HG02678 (cell line): ENCODE data around the gene MYL6B.
"Not testable (repeated sequence)": the region's sequence is repeated elsewhere in the genome, so short reads cannot be mapped to it uniquely, and the experiment has no call there.

Experiments used
- ATAC-seq: cut with Tn5 transposase; IDR thresholded peaks from one replicate; pipeline ENCODE4 v1.9.1; 2021; ENCODE audit warnings: mild to moderate bottlenecking, moderate library complexity; ENCODE audit not compliant: unreplicated experiment

MYL6B gene

DNA sequence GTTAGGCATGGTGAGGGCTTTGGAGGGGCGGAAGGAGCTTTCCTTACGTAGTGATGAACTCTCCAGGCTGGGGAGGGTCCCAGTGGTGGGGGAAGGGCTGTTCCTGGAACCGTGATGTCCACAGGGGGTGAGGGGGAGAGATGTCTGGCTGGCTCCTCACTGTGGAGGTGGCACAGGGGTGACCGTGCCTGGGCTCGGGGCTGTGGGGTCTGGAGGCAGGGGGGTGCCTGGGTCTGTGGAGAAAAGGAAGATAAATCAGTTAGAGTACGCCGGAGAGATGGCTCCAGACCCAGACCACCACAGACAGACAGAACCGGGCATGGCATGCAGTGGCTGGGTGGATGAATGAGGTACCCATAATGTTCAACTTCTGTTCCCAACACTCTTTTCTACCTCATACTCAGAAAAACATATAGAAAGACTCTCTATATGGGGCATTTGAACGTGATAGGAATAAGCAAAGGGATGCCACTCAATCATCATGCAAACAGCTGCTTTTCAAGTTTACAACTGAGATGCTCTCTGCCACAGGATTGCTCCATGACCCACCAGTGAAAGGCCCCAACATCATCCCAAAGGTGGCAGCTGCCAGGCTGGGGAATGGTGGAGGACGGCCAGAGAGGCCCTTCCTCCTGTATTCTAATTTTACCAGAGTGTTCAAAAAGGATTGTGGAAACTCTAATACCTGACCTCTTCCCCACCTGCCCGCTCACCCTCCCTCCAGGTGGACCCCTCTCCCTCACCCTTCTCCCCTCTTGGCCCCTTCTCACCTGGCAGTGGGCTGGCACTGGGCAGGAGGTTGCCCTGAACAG, 11.4 kb downstream of the MYL6B start:
- ATAC-seq = no peak

DNA sequence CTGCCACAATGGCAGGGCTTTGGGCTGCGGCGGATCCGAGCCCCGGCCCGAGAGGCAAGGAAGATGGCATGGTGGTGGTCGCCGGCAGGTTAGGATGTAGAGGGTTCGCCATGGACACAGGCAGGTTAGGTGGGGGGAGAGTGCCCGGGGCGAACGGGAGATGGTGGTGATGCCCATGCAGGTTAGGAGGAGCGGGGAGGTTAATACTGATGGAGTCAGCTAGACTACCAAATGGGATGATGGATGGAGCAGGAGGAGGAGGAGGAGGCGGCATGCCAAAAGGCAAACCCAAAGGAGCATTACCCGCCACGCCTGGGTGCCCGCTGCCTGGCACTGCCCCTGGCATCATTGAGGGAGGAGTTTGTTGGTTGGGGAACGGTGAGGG, 11.9 kb downstream of the MYL6B start:
- ATAC-seq = no peak

DNA sequence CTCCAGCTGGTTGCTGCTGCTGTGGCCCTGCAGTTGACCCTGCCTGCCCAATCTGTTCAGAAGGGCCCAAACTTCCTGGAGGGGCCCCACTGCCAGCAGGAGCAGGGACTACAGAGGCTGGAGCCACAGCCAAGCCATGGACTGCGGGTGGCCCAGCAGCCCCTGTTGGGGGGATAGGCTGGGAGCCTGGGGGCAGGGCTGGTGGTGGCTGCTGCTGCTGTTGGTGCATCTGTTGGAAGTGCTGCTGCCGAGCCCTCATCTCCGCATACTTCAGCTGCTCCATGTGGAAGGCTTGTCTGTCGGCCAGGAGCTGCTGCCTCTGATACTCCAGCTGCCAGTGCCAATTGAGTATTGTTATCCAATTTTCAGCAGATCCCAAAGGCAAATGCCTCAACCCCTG, 13.0 kb downstream of the MYL6B start:
- ATAC-seq = no peak

DNA sequence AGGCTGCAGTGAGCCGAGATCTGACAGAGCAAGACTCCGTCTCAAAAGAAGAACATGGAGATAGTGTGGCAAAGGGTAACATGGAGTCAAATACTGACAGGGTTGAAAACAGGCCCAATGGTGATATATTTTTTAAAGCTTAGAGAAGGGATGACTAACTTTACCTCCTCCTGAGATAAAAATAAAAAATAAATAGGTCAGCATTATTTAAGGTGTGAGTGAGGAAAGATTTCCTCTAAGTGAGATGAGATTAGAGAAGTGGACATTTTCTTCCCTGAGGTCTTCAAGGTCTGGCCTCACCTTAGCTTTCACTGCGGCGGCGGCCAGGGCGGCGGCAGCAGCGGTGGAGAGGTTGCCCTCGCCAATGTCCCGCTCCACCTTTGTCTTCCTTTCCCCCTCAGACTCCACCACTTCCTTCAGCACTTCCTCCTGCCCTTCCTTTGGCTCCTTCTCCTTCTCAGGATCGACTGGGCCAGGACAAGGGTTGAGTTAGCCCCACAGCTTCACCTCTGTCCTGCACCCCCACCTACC, 16.9 kb downstream of the MYL6B start:
- ATAC-seq = no peak

DNA sequence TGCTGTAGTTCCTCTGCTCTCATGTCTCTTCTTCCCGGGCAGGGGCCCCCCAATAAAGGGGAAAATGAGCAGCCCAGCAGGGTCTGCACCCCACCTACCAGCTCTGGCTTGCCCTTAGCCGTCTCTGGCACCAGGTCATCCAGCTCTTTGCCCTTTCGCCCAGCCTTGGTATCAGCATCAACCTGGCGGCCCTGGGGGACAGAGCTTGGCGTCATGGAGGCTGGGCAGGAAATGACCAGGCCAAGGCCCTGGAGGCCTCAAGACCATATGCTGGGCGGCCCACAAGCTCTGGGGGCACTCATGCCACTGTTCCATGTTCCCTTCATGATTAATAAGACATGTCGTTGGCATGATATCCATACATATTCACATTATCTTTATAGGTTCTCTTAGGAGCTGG, 20.5 kb downstream of the MYL6B start:
- ATAC-seq = no peak

DNA sequence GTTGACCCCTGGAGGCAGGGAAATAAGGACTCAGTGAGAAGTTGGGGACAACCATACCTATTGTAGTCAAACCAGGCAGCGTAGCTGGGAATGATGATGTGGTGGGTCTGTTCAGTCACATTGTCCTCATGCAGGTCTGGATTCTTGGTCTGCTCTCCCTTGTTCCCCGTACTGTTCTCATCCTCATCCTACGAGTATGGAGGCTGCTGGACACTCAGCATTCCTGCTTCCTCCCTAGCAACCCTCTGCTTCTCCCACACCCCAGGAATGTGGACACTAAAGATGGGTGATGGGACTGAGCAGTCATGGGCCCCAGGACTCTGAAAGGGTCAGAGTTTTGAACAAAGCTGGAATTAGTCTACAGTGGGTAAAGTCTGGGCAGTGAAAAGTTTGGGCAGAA, 26.0 kb downstream of the MYL6B start:
- ATAC-seq = no peak

DNA sequence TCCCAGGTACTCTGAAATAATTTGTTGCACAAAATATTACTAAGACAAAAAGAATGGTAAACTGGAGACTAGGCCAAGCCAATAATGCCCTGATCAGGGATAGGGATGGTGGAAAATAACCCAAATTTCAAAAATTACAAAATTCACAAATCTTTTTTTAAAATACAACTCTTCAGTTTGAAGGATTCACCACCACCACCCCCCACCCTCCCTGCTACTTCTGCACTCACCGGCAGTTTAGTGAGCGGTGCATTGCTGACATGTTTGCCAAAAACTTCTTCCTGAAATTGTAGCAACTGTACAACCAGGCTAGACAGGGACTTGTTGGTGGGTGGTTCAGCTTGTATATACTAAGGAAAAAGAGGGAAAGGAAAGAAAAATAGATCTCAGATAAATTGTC, 34.6 kb downstream of the MYL6B start:
- ATAC-seq = no peak

DNA sequence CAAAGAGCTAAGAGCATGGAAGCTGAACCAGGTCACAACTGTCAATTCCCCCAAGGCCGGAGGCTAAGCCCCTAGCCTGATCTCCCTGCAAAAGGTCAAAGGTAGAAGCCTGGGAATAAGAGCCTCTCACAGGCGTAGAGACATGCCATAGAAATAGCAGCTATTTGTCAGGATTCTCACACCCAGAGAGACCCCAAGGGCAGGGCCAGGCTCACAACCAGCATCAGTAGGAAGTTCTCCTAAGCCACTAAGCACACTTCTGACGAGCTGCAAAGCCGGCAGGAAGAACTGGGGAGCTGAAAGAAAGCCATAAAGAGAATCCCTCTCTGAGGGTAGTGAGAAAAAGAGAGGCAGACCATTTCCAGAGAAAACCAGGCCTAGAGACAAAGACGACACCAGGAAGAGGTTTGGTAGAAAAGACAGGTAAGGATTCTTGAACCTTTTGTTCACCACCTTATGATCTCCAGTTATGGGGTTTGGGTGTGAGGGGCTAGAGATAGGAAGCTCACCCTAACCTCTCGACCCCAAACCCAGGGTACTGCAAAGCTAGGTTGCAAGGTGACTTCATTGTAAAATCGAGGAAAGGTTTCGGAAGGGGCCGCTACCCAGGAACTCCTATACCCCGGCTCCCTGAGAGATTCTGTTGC, 35.9 kb downstream of the MYL6B start:
- ATAC-seq = no peak

DNA sequence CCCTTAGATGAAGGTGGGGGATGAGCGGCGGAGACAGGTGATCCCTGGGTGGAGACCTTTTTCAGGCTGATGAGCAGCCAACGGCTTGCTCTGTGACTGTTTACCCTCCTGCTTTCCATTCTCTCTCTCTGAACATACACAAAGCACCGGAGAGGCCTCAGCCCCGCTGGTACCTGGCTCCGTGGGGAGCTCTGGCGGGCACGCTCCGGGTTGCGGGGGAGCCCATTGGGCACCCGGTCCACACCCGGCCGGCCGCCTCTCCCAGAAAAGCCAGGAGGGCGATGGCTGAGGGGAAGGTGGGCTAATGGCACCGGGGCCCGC, 36.4 kb downstream of the MYL6B start:
- ATAC-seq = peak; percentile 1

DNA sequence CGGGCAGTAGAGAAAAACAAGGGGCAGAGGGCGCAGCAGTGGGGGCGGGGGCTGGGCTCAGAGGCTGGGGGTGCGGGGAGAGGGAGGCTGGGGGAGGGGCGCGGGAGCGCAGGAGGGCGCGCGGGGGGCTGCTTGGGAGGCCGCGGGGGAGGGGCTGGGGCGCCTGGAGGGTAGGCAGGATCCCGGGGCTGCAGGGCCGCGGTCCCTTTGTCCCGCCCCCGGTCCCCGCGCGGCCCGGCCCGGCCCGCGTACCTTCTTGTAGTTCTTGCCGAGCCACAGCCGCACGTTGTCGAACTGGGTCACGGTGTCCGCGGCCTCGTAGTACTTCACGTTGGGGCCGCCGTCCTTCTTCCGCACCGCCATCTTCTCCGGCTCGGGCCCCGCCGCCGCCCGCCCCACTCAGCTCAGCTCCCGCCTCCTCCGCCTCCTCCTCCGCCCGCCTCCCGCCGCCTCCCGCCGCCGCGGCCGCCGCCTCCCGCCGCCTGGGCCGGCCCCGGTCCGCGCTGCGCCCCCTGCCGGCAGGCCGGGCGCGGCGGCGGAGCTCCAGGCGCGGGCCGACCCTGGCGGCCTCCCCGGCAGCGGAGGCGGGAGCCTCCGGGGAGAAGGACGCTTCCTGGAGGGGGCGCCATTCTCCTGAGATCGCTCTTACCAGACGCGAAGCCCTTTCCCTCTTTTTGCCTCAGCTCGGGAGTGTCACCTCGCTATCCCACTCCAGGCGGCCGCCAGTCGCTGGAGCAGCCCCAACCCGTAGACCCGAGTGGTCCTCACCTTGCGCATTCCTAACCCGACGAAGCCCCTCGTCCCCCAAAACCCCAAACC, 36.9 kb downstream of the MYL6B start, which contains the start of gene SMARCC2:
Gene SMARCC2, minus strand, starts transcription at position 385 of the 819 bp plus-strand sequence. Its CDS starts 22 bp downstream, at position 363.
- ATAC-seq = peak; percentile 79

DNA sequence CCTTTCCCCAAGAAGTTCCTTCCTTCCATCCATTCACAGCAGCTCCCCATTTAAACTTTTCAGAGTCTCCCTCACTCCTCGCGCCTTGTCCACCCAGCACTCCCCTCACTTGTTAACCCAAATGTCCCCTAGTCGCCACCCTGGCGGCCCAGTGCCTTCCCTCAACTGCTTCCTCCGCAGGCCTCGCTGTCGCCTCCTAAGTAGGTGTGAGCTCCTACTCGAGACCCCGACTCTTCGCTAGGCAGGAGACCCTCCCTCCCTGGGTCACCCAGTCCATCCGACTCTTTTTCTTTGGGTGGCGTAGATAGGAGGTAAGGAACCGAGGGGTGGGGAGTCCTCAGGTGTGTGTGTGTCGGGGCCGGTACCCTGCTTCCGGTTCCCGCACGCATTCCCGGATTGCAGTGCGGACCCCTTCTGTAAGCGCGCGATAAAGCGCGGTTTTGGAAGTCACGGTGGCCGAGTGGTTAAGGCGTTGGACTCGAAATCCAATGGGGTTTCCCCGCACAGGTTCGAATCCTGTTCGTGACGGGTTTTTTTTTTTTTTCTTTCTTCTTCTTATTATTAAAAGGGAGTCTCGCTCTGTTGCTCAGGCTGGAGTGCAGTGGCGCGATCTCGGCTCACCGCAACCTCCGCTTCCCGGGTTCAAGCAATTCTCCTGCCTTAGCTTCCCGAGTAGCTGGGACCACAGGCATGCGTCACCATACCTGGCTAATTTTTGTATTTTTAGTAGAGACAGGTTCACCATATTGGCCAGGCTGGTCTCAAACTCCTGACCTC, 37.7 kb downstream of the MYL6B start:
- ATAC-seq = peak; percentile 30

DNA sequence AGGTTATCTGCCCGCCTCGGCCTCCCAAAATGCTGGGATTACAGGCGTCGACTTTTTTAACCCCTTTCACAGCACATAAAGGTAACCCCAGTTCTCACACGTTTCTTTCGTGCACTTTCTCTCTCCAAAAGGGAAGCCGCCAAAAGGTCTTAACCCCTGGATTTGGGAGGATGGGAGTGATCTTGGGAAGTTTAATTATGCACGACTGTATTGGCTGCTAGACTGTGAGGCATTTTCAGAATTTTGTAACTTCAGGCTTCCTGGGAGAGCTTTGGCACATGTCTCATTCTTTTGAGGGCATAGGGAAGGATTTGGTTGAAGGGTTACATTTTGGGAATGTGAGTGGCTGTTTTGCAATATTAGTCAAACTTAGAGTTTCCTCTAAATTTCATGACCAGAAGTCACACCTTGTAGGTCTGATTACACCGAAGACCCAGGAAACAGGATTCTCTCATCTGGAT, 38.3 kb downstream of the MYL6B start:
- no peak for ATAC-seq

DNA sequence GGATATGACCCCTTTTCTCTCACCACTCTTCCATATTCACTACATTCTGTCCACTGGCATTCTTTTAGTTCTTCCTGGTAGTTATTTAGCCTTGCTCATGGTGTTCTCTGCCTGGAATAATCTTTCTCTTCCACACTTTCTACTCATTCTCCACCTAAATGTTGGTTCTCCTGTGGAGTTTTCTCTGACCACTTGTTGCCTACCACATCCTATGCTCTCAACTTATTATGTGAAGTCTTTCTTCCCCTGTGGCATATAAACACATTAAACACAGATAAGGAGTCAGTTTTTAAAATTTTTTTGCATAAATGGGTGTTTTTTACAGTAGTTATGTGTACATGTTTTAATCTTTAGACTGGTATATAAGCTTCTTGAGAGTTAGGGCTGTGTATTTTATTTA, 40.2 kb downstream of the MYL6B start:
- ATAC-seq = no peak

DNA sequence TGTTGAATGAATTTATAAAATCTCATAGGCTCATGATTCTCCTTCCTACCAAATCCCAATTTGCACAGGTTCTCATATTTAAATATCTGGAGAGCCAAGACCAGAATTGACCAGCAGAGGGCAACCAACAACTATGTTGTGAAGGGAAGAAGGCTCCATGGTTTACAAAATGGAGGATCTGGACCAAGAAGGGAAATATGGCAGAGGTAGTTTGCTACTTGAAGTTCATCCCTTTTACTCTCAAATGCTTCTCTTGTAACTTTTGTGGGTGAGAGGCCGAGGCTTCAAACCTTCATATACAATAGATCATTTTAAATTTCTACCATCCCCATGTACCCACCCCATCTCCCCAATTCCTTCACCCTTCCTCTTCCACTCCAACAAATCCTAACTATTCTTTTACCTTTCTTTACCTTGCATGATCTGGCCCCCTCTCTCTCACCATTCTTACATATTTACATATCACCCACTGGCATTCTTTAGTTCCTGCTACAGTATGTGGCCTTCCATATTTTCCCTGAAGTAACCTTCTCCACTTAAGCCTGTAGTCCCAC, 40.7 kb downstream of the MYL6B start:
- ATAC-seq = peak; percentile 30

DNA sequence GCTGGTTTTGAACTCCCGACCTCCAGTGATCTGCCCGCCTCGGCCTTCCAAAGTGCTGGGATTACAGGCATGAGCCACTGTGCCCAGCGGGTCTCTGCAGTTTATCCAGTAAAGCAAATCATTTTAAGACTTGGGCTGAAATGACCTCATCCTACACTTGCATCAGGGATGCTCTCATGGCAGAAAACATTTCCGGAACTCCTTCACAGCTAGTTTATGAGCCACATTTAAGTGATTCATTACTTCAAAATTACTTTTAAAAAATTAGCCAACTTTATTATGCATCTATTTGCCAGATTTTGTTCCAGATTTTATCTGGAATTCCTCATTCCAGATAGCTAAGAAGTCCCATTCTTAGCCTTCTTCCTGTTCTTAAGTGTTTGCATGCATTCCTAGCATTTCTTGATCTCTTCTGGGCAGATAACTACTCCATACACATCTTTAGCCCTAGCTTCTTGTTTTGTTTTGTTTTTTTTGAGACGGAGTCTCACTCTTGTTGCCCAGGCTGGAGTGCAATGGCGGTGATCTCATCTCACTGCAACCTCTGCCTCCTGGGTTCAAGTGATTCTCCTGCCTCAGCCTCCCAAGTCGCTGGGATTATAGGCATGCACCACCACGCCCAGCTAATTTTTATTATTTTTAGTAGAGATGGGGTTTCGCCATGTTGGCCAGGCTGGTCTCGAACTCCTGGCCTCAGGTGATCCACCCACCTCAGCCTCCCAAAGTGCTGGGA, 44.6 kb downstream of the MYL6B start:
- not testable (repeated sequence) for ATAC-seq

DNA sequence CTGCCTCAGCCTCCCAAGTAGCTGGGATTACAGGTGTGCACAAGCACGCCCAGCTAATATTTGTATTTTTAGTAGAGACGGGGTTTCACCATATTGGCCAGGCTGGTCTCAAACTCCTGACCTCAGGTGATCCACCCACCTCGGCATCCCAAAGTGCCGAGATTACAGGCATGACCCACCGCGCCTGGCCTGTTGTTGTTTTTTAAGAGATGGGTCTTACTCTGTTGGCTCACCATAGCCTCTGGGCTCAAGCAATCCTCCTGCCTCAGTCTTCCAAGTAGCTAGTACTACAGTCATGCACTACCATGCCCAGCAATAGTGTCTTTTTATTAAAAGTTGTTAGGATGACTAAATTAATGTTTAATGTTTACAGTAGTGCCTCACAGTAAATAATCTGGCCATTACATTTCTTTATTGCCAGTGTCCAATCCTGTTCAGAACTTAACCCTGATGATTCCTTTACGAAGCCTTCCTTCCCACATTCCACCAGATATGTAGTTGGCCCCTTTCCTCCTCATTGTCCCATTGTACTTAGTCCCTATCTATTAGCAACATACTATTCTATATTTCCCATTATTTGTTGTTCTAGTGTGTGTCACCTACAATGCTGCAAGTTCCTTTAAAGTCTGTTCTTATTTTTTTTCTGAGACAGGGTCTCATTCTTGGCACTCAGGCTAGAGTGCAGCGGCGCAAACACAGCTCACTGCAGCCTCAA, 45.7 kb downstream of the MYL6B start:
- ATAC-seq = no peak

DNA sequence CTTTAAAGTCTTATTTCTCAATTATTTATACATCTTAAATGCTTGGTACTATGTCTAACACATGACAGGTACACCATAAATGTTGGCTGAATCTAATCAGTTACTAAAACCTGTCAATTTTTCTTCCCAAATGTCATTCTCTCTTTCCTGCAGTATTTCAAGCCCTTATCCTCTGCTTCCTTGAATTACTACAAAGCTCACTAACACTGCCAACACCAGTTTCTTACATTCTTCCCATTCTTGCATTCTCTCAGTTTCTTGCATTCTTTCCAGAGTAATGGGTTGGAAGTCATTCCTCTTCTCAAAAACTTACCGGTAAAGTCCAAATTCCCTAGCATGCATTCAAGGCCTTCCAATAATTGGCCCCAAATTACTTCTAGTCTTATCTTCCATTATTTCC, 46.4 kb downstream of the MYL6B start:
- ATAC-seq = no peak

DNA sequence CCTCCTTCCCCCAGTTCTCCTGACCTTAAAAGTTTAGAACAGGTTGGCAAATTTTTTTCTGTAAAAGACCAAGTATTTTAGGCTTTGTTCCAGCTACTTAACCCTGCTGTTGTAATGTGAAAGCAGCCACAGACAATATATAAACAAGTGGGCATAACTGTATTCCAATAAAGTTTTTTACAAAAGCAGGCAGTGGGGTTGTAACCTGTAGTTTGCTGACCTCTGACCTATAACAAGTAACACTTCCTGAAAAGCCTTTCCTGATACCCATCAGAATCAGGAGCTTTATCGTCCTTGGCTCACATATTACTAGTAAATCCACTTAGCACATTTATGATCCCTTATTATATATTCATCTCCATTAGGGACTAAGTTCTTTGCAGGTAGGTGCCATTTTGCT, 50.0 kb downstream of the MYL6B start:
- no peak for ATAC-seq

DNA sequence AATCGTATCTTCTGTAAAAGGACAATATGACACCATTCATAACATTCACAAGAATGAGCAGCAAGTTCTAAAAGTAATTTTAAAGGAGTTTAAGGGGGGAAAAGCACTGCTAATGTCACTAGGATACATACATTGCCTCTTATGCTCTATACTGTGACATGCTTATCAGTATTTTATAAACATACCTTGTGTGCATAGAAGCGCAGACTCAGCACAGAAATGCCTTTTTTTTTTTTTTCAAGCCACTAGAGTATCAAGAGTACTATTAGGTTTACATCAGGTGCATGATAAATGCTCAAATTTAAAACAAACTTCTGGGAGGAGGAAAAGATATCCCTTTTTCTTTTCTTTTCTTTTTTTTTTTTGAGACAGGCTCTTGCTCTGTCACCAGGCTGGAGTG, 50.5 kb downstream of the MYL6B start:
- no peak for ATAC-seq
